PC-3 (cell line): Measurements from ENCODE around the gene KLK14. TPM values are rescaled to one million over a fixed set of nuclear protein-coding genes. Genes with fewer than 3 reads are reported as not detected.

ENCODE experiments used
- ATAC-seq: fragments of 200-7000 bp; cut with Tn5 transposase; 2 replicates; pipeline ENCODE4 v1.9.1; 2020; ENCODE audit warnings: mild to moderate bottlenecking, moderate library complexity
- BruUV-seq: library from RNA; stranded (reverse); fragments of 400-500 nt; replicated peaks from 2 replicates; lab custom pipeline; 2021; lab: Mats Ljungman, UMichigan
- CTCF ChIA-PET: fragments of 300-600 bp; sonication (Branson Sonifier 250); formaldehyde crosslinking; loops from one replicate; lab custom pipeline; 2022; ENCODE audit warnings: antibody characterized with exemption; lab: Charles Lee
- POLR2A ChIA-PET: fragments of 300-600 bp; sonication (Branson Sonifier 250); formaldehyde crosslinking; loops from one replicate; lab custom pipeline; 2022; ENCODE audit warnings: antibody characterized with exemption; ENCODE audit not compliant: unreplicated experiment; lab: Charles Lee
- DNase-seq: peaks from one replicate; pipeline ENCODE4 v3.0.0-alpha.2; 2015
- H2AFZ ChIP-seq: fragments of 300-600 bp; sonication (generic); 2 replicates; pipeline ENCODE4 v1.6.0; 2016; ENCODE audit warnings: antibody characterized with exemption, low read length
- H3F3A ChIP-seq: fragments of 300-600 bp; sonication (generic); one replicate; pipeline ENCODE4 v1.6.0; 2017; ENCODE audit warnings: antibody characterized with exemption, low read length, control low read depth, mild to moderate bottlenecking; ENCODE audit not compliant: unreplicated experiment
- H3K27ac ChIP-seq: fragments of 300-600 bp; sonication (generic); 2 replicates; pipeline ENCODE4 v1.5.1; 2016; ENCODE audit warnings: mild to moderate bottlenecking, low read length
- H3K27me3 ChIP-seq: fragments of 300-600 bp; sonication (generic); 2 replicates; pipeline ENCODE4 v1.6.1; 2016; ENCODE audit warnings: low read length, mixed read lengths
- H3K36me3 ChIP-seq: fragments of 300-600 bp; sonication (generic); 2 replicates; pipeline ENCODE4 v1.6.1; 2016; ENCODE audit warnings: low read depth, mixed run types, low read length, mixed read lengths
- H3K4me1 ChIP-seq: fragments of 300-600 bp; sonication (generic); 2 replicates; pipeline ENCODE4 v1.5.1; 2016; ENCODE audit warnings: low read length; ENCODE audit not compliant: insufficient read depth
- H3K4me2 ChIP-seq: fragments of 300-600 bp; sonication (generic); 2 replicates; pipeline ENCODE4 v1.6.0; 2016; ENCODE audit warnings: low read length
- H3K4me3 ChIP-seq: fragments of 300-600 bp; sonication (generic); 2 replicates; pipeline ENCODE4 v1.5.1; 2016; ENCODE audit warnings: mild to moderate bottlenecking, low read length, mixed read lengths
- H3K79me2 ChIP-seq: fragments of 300-600 bp; sonication (generic); 2 replicates; pipeline ENCODE4 v1.6.1; 2017; ENCODE audit warnings: low read length, mixed read lengths
- H3K9ac ChIP-seq: fragments of 300-600 bp; sonication (generic); 2 replicates; pipeline ENCODE4 v1.6.0; 2016; ENCODE audit warnings: mild to moderate bottlenecking, low read length
- H3K9me2 ChIP-seq: fragments of 300-600 bp; sonication (generic); replicated peaks from 2 replicates; pipeline ENCODE4 v1.6.1; 2016; ENCODE audit warnings: mixed run types, low read length, mixed read lengths
- H3K9me3 ChIP-seq: fragments of 300-600 bp; sonication (generic); 2 replicates; pipeline ENCODE4 v1.6.1; 2016; ENCODE audit warnings: low read length, mixed read lengths
- H4K20me1 ChIP-seq: fragments of 300-600 bp; sonication (generic); 2 replicates; pipeline ENCODE4 v1.6.1; 2016; ENCODE audit warnings: low read length, mixed read lengths
- CTCF ChIP-seq: fragments of 300-600 bp; sonication (generic); conservative IDR thresholded peaks from 2 replicates; pipeline ENCODE4 v1.5.1; 2017; ENCODE audit warnings: antibody characterized with exemption, low read depth, mild to moderate bottlenecking, low read length
- EZH2 ChIP-seq: fragments of 300-600 bp; sonication (generic); IDR thresholded peaks from one replicate; pipeline ENCODE4 v1.6.1; 2017; ENCODE audit warnings: antibody characterized with exemption, mild to moderate bottlenecking, low read length; ENCODE audit not compliant: unreplicated experiment
- EZH2phosphoT487 ChIP-seq: fragments of 300-600 bp; sonication (generic); IDR thresholded peaks from 2 replicates; pipeline ENCODE4 v1.6.1; 2018; ENCODE audit warnings: mild to moderate bottlenecking, antibody characterized with exemption, low read length, borderline replicate concordance
- intact Hi-C: fragments of 100-400 bp; cut with micrococcal nuclease; formaldehyde crosslinking; loops from 2 replicates; pipeline ENCODE4 v1.9.0; 2023
- total RNA-seq: library from RNA; depleted of rRNA; stranded (reverse); fragments of >200 nt; gene quantifications from 2 replicates; pipeline ENCODE4 v1.2.3, GENCODE V29; 2014

Gene KLK14
- total RNA-seq, 1 experiment from 2014 or later, result not detected

- ATAC-seq, result no peak
- Histone ChIP-seq H3K9ac (no peak overlapping the region), H3F3A (peaks cover 3% of the 10 kb centered on the region), H3K4me3 (no peak overlapping the region), H3K36me3 (no peaks in the 10 kb centered on the region), H3K27me3 (no peaks in the 10 kb centered on the region), H3K9me2 (no peaks in the 10 kb centered on the region), H3K9me3 (no peaks in the 10 kb centered on the region), H2AFZ (no peak overlapping the region), H3K27ac (no peak overlapping the region), H3K4me2 (no peak overlapping the region), H4K20me1 (no peaks in the 10 kb centered on the region), H3K4me1 (peaks cover 20% of the 10 kb centered on the region), H3K79me2 (no peaks in the 10 kb centered on the region)
- intact Hi-C loops, result no loop called here
- DNase-seq, result no peak
- ChIA-PET POLR2A (no interaction called here), CTCF (no interaction called here)
- TF ChIP-seq EZH2phosphoT487 (no peak), EZH2 (no peak), CTCF (no peak)
- BruUV-seq, result no TSS peak
These were observed 16.1 kb downstream of the KLK14 start for GRCh38 chr19:51066393-51067186.

GRCh38 chr19:51065221-51065960 lies 17.3 kb downstream of the KLK14 start:
- Histone ChIP-seq H3K4me1 (peaks cover 9% of the 10 kb centered on the region), H3K9me3 (no peaks in the 10 kb centered on the region), H3K27me3 (0 out of 2 replicates have a peak, but pooled peaks cover 3% of the 10 kb centered on the region), H3F3A (no peaks in the 10 kb centered on the region), H3K36me3 (no peaks in the 10 kb centered on the region), H4K20me1 (no peaks in the 10 kb centered on the region), H3K9ac (no peak overlapping the region), H3K4me2 (no peak overlapping the region), H3K79me2 (no peaks in the 10 kb centered on the region), H3K27ac (no peak overlapping the region), H2AFZ (no peak overlapping the region), H3K9me2 (no peaks in the 10 kb centered on the region), H3K4me3 (no peak overlapping the region)
- no TSS peak for BruUV-seq
- TF ChIP-seq EZH2 (no peak), EZH2phosphoT487 (no peak), CTCF (no peak)
- intact Hi-C loops, result no loop called here
- ChIA-PET POLR2A (no interaction called here), CTCF (no interaction called here)
- ATAC-seq (no peak), DNase-seq (no peak)
